Karpas-422 (cell line): ENCODE measurements around the gene SLC12A8. TPM values are rescaled to one million over a fixed set of nuclear protein-coding genes. Genes with fewer than 3 reads are reported as not detected.

ENCODE experiments used
- DNase-seq: peaks from one replicate; pipeline ENCODE4 v3.0.0-alpha.2; 2015
- H2AFZ ChIP-seq: fragments of 200-600 bp; sonication (generic); 2 replicates; pipeline ENCODE4 v1.6.1; 2014; ENCODE audit warnings: antibody characterized with exemption, low read length, mixed read lengths
- H3K27ac ChIP-seq: fragments of 200-600 bp; sonication (generic); 2 replicates; pipeline ENCODE4 v1.5.1; 2014; ENCODE audit warnings: mild to moderate bottlenecking, low read length, moderate library complexity
- H3K27me3 ChIP-seq: fragments of 200-600 bp; sonication (generic); 2 replicates; pipeline ENCODE4 v1.6.1; 2014; ENCODE audit warnings: low read length, mixed read lengths
- H3K36me3 ChIP-seq: fragments of 200-600 bp; sonication (generic); 2 replicates; pipeline ENCODE4 v1.6.1; 2014; ENCODE audit warnings: low read length, mixed read lengths; ENCODE audit not compliant: insufficient read depth
- H3K4me1 ChIP-seq: fragments of 200-600 bp; sonication (generic); 2 replicates; pipeline ENCODE4 v1.6.1; 2014; ENCODE audit warnings: mild to moderate bottlenecking, low read length, mixed read lengths
- H3K4me2 ChIP-seq: fragments of 200-600 bp; sonication (generic); 2 replicates; pipeline ENCODE4 v1.6.1; 2014; ENCODE audit warnings: low read length, low read depth, mild to moderate bottlenecking; ENCODE audit not compliant: poor library complexity, severe bottlenecking
- H3K4me3 ChIP-seq: fragments of 200-600 bp; sonication (generic); 2 replicates; pipeline ENCODE4 v1.5.1; 2014; ENCODE audit warnings: mild to moderate bottlenecking, antibody characterized with exemption, low read length, mixed read lengths
- H3K79me2 ChIP-seq: fragments of 200-600 bp; sonication (generic); 2 replicates; pipeline ENCODE4 v1.6.1; 2014; ENCODE audit warnings: mild to moderate bottlenecking, low read length, mixed read lengths
- H3K9ac ChIP-seq: fragments of 200-600 bp; sonication (generic); 2 replicates; pipeline ENCODE4 v1.6.0; 2014; ENCODE audit warnings: low read length
- H3K9me2 ChIP-seq: fragments of 200-600 bp; sonication (generic), shearing (Covaris generic); replicated peaks from 2 replicates; pipeline ENCODE4 v1.6.0; 2014; ENCODE audit warnings: mild to moderate bottlenecking, low read length, moderate library complexity; ENCODE audit not compliant: insufficient read depth
- H3K9me3 ChIP-seq: fragments of 300-700, 200-600 bp; sonication (generic); 2 replicates; pipeline ENCODE4 v1.6.1; 2014; ENCODE audit warnings: low read length, mixed read lengths
- H4K20me1 ChIP-seq: fragments of 200-600 bp; sonication (generic); 2 replicates; pipeline ENCODE4 v1.6.1; 2014; ENCODE audit warnings: mild to moderate bottlenecking, antibody characterized with exemption, low read length, low read depth; ENCODE audit not compliant: insufficient read depth
- total RNA-seq: library from RNA; depleted of rRNA; stranded (reverse); fragments of >200 nt; shearing (Covaris generic); gene quantifications from 2 replicates; pipeline ENCODE4 v1.2.3, GENCODE V29; 2014; ENCODE audit warnings: low replicate concordance

The SLC12A8 gene
- total RNA-seq, 1 experiment from 2014 or later, result 156 TPM

- Histone ChIP-seq H3K9me3 (no peaks in the 10 kb centered on the region), H3K4me2 (no peak overlapping the region), H3K4me3 (no peak overlapping the region), H3K36me3 (no peaks in the 10 kb centered on the region), H3K27me3 (no peaks in the 10 kb centered on the region), H3K4me1 (peaks cover 10% of the 10 kb centered on the region), H4K20me1 (no peaks in the 10 kb centered on the region), H3K9ac (no peak overlapping the region), H3K79me2 (no peaks in the 10 kb centered on the region), H2AFZ (no peak overlapping the region), H3K9me2 (no peaks in the 10 kb centered on the region), H3K27ac (no peak overlapping the region)
- no peak for DNase-seq
These were observed 34.8 kb downstream of the SLC12A8 start for GRCh38 chr3:125177746-125178145.

- Histone ChIP-seq H3K27me3 (no peaks in the 10 kb centered on the region), H3K4me2 (no peak overlapping the region), H3K9me3 (no peaks in the 10 kb centered on the region), H3K27ac (no peak overlapping the region), H3K79me2 (no peaks in the 10 kb centered on the region), H3K9ac (no peak overlapping the region), H2AFZ (no peak overlapping the region), H4K20me1 (no peaks in the 10 kb centered on the region), H3K9me2 (no peaks in the 10 kb centered on the region), H3K36me3 (no peaks in the 10 kb centered on the region), H3K4me1 (peaks cover 10% of the 10 kb centered on the region), H3K4me3 (no peak overlapping the region)
- DNase-seq, result no peak
These were observed 37.1 kb downstream of the SLC12A8 start for GRCh38 chr3:125175295-125176078.

GRCh38 chr3:125172346-125172745 lies 40.2 kb downstream of the SLC12A8 start:
- Histone ChIP-seq H3K27ac (no peak overlapping the region), H3K4me1 (no peaks in the 10 kb centered on the region), H3K9ac (no peak overlapping the region), H3K9me3 (no peaks in the 10 kb centered on the region), H4K20me1 (no peaks in the 10 kb centered on the region), H3K36me3 (no peaks in the 10 kb centered on the region), H2AFZ (no peak overlapping the region), H3K4me2 (no peak overlapping the region), H3K79me2 (no peaks in the 10 kb centered on the region), H3K4me3 (no peak overlapping the region), H3K9me2 (no peaks in the 10 kb centered on the region), H3K27me3 (no peaks in the 10 kb centered on the region)
- no peak for DNase-seq

- H3K9me2 ChIP-seq, result no peaks in the 10 kb centered on the region
- no peaks in the 10 kb centered on the region for H3K9me3 ChIP-seq
- DNase-seq, result no peak
- no peaks in the 10 kb centered on the region for H3K27me3 ChIP-seq
- peak overlapping the region; percentile 32; the same call in 1 of the 2 replicates for H2AFZ ChIP-seq
- no peaks in the 10 kb centered on the region for H4K20me1 ChIP-seq
- H3K4me2 ChIP-seq, result no peak overlapping the region
- H3K36me3 ChIP-seq, result no peaks in the 10 kb centered on the region
- no peak overlapping the region for H3K27ac ChIP-seq
- no peak overlapping the region for H3K9ac ChIP-seq
- peaks cover 13% of the 10 kb centered on the region for H3K4me1 ChIP-seq
- H3K4me3 ChIP-seq, result no peak overlapping the region
- H3K79me2 ChIP-seq, result no peaks in the 10 kb centered on the region
These were observed 43.7 kb downstream of the SLC12A8 start for GRCh38 chr3:125168711-125169393.

- no peaks in the 10 kb centered on the region for H3K27me3 ChIP-seq
These were observed 45.9 kb downstream of the SLC12A8 start for GRCh38 chr3:125166599-125167136.

GRCh38 chr3:125165948-125166553 lies 46.5 kb downstream of the SLC12A8 start:
- H3K79me2 ChIP-seq, result no peaks in the 10 kb centered on the region
- H3K27ac ChIP-seq, result no peak overlapping the region
- H3K9ac ChIP-seq, result no peak overlapping the region
- no peaks in the 10 kb centered on the region for H3K9me2 ChIP-seq
- no peak overlapping the region for H3K4me3 ChIP-seq
- no peak overlapping the region for H3K4me2 ChIP-seq
- H3K36me3 ChIP-seq, result no peaks in the 10 kb centered on the region
- H3K4me1 ChIP-seq, result peaks cover 18% of the 10 kb centered on the region
- H2AFZ ChIP-seq, result no peak overlapping the region
- DNase-seq, result no peak
- no peaks in the 10 kb centered on the region for H3K27me3 ChIP-seq
- no peaks in the 10 kb centered on the region for H4K20me1 ChIP-seq
- H3K9me3 ChIP-seq, result no peaks in the 10 kb centered on the region

More at GRCh38 chr3:125166599-125167136, 45.9 kb downstream of the SLC12A8 start:
- no peak overlapping the region for H3K27ac ChIP-seq
- H3K79me2 ChIP-seq, result no peaks in the 10 kb centered on the region
- no peaks in the 10 kb centered on the region for H4K20me1 ChIP-seq
- no peaks in the 10 kb centered on the region for H3K9me3 ChIP-seq
- DNase-seq, result no peak
- no peak overlapping the region for H3K9ac ChIP-seq
- peaks cover 18% of the 10 kb centered on the region for H3K4me1 ChIP-seq
- no peak overlapping the region for H3K4me3 ChIP-seq
- no peaks in the 10 kb centered on the region for H3K9me2 ChIP-seq
- no peak overlapping the region for H3K4me2 ChIP-seq
- no peak overlapping the region for H2AFZ ChIP-seq
- H3K36me3 ChIP-seq, result no peaks in the 10 kb centered on the region

- peak overlapping the region; percentile 63 for H3K9ac ChIP-seq
- H4K20me1 ChIP-seq, result no peaks in the 10 kb centered on the region
- peaks cover 18% of the 10 kb centered on the region for H3K4me1 ChIP-seq
- H3K36me3 ChIP-seq, result no peaks in the 10 kb centered on the region
- peak overlapping the region; percentile 77; the same call in 1 of the 2 replicates for H3K27ac ChIP-seq
- no peaks in the 10 kb centered on the region for H3K9me3 ChIP-seq
- H3K4me3 ChIP-seq, result no peak overlapping the region
- no peaks in the 10 kb centered on the region for H3K79me2 ChIP-seq
- no peaks in the 10 kb centered on the region for H3K27me3 ChIP-seq
- H2AFZ ChIP-seq, result peak overlapping the region; percentile 69; the same call in 1 of the 2 replicates
- H3K4me2 ChIP-seq, result peak overlapping the region; percentile 76
- H3K9me2 ChIP-seq, result no peaks in the 10 kb centered on the region
- DNase-seq, result peak; percentile 75
These were observed 47.2 kb downstream of the SLC12A8 start for GRCh38 chr3:125165189-125165947.
